GM13977 (cell line): Measurements from ENCODE around the gene THAP3.

Source experiments
- DNase-seq: peaks from one replicate; pipeline ENCODE4 v3.0.0; 2012; ENCODE audit warnings: low spot score
- CTCF ChIP-seq: IDR thresholded peaks from 2 replicates; pipeline ENCODE4 v1.5.1; 2012; ENCODE audit warnings: mild to moderate bottlenecking, control low read depth; ENCODE audit not compliant: insufficient read depth; ENCODE audit errors: extremely low read depth, missing control alignments
- in situ Hi-C: fragments of 300-500 bp; cut with MboI; formaldehyde crosslinking; loops from one replicate; pipeline ENCODE4 v1.12.0; 2022; ENCODE audit warnings: low sequenced_read_pairs, low pct_unique_long_range_greater_than_20kb, mixed read lengths, inconsistent platforms; ENCODE audit not compliant: unreplicated experiment

Gene THAP3

GRCh38 chr1:6624710-6625583 lies at the start of gene THAP3:
TSS of gene THAP3 (plus strand) at chr1:6624868. CDS start at chr1:6625219, 351 bp downstream.
- TF ChIP-seq CTCF = peak; percentile 23
- DNase-seq = peak; percentile 96
- in situ Hi-C loops = no loop called here

GRCh38 chr1:6577831-6578525 lies 46.7 kb upstream of the THAP3 start:
- TF ChIP-seq CTCF = no peak
- in situ Hi-C loops = no loop called here
- DNase-seq = no peak

- in situ Hi-C loops = no loop called here
- no peak for TF ChIP-seq CTCF
- DNase-seq = no peak
These were observed 45.9 kb upstream of the THAP3 start for GRCh38 chr1:6578624-6579373.

GRCh38 chr1:6579374-6580118 lies 45.1 kb upstream of the THAP3 start, which contains the start of gene ZBTB48:
TSS of gene ZBTB48 (plus strand) at chr1:6579994. CDS start at chr1:6580610, 616 bp downstream.
- in situ Hi-C loops = no loop called here

GRCh38 chr1:6580119-6580592 lies 44.5 kb upstream of the THAP3 start:
- DNase-seq = peak; percentile 40
- TF ChIP-seq CTCF = no peak
- in situ Hi-C loops = no loop called here

More at GRCh38 chr1:6579374-6580118, 45.1 kb upstream of the THAP3 start, which contains the start of gene ZBTB48:
- DNase-seq = peak; percentile 100
- TF ChIP-seq CTCF = no peak
